ENCODE measurements around the gene WDR64.

GRCh38 chr1:241706257-241706656 lies 54.2 kb downstream of the WDR64 start:
- TF ChIP-seq CTCF (IDR thresholded peaks at IDR 0.05) (no peak), EP300 (IDR thresholded peaks at IDR 0.05) (no peak), POLR2A (IDR thresholded peaks at IDR 0.05) (no peak)

All from upper lobe of left lung (tissue), 4 donors.